BLaER1 treated with 17β-estradiol and CSF1 and Interleukin-3, amounts not matched to agents 10 nM and 100 nM (cell line): Measurements from ENCODE around the gene PPWD1.
A peak's percentile ranks its signal among the peaks of the same experiment; 100 is the strongest.
"Not testable (repeated sequence)": the region's sequence is repeated elsewhere in the genome, so short reads cannot be mapped to it uniquely, and the experiment has no call there.

Experiments
- H3K27ac ChIP-seq, 11 experiments: shearing (Covaris generic); formaldehyde crosslinking; 2 replicates each; pipeline ENCODE4 v1.8.1; 2022
- H3K27me3 ChIP-seq, 11 experiments: shearing (Covaris generic); formaldehyde crosslinking; 2 replicates each; pipeline ENCODE4 v1.8.1; 2022
- H3K36me3 ChIP-seq, 11 experiments: shearing (Covaris generic); formaldehyde crosslinking; 2 replicates each; pipeline ENCODE4 v1.8.1; 2022
- H3K4me1 ChIP-seq, 10 experiments: shearing (Covaris generic); formaldehyde crosslinking; 2 replicates each; pipeline ENCODE4 v1.8.1; 2022
- H3K4me2 ChIP-seq, 11 experiments: shearing (Covaris generic); formaldehyde crosslinking; 2 replicates each; pipeline ENCODE4 v1.8.1; 2022
- H3K4me3 ChIP-seq, 10 experiments: shearing (Covaris generic); formaldehyde crosslinking; 2 replicates each; pipeline ENCODE4 v1.8.1; 2022
- H3K9ac ChIP-seq, 11 experiments: shearing (Covaris generic); formaldehyde crosslinking; 2 replicates each; pipeline ENCODE4 v1.8.1; 2022
- H3K9me3 ChIP-seq, 11 experiments: shearing (Covaris generic); formaldehyde crosslinking; replicated peaks in 1 of 11; 2 replicates each; pipeline ENCODE4 v1.8.1; 2022
- H4K20me1 ChIP-seq, 11 experiments: shearing (Covaris generic); formaldehyde crosslinking; 2 replicates each; pipeline ENCODE4 v1.8.1; 2022
- Cebpa-rat ChIP-seq, 11 experiments: shearing (Covaris generic); IDR thresholded peaks; 2 replicates each; pipeline ENCODE4 v1.8.1; 2022

The PPWD1 gene

DNA sequence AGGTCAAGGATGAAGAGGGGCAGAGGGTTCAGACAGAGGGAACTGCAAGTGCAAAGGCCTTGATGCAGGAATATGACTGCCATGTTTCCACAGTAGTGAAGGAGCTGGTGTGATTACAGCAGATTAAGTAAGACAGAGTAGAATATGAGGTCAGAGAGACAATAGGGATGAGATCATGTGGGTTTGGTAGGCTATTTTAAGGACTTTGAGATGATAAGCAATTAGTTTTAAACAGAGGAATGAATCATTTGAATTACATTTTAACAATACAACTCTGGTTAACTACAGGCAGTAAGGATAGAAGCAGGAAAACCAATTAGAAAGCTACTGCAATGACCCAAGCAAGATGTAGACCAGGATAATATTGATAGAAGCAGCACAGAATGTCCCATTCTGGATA is 7.8 kb upstream of the PPWD1 start:
- peaks cover 0 to 15% (median 0%) of the 10 kb centered on the region in 11 experiments; a peak in 4 of 22 replicates for H4K20me1 ChIP-seq
- no peaks in the 10 kb centered on the region for H3K27me3 ChIP-seq
- no peak overlapping the region for H3K4me3 ChIP-seq
- H3K9ac ChIP-seq, result no peak overlapping the region
- no peak overlapping the region for H3K4me2 ChIP-seq
- no peaks in the 10 kb centered on the region for H3K9me3 ChIP-seq
- TF ChIP-seq Cebpa-rat (IDR thresholded peaks at IDR 0.05), result no peak
- peaks cover 0 to 7% (median 0%) of the 10 kb centered on the region in 10 experiments; a peak in 2 of 20 replicates for H3K4me1 ChIP-seq
- peaks cover 12 to 97% (median 77%) of the 10 kb centered on the region in 11 experiments; a peak in 21 of 22 replicates for H3K36me3 ChIP-seq
- H3K27ac ChIP-seq, result no peak overlapping the region

DNA sequence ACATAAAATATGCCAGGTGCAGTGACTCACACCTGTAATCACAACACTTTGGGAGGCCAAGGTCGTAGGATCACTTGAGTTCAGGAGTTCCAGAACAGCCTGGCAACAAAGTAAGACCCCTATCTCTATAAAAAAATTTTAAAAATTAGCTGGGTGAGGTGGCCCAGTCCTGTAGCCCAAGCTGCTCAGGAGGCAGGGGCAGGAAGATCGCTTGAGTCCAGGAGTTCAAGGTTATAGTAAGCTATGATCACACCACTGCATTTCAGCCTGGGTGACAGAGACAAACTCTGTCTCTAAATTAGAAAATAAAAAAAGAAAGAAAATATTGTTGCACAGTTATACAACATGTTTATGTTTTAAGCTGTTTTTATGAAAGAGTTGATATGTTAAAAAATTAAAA is 6.9 kb upstream of the PPWD1 start:
- Histone ChIP-seq H3K4me2 (no peak overlapping the region), H3K27me3 (no peaks in the 10 kb centered on the region), H4K20me1 (peaks cover 0 to 15% (median 0%) of the 10 kb centered on the region in 11 experiments; a peak in 4 of 22 replicates), H3K27ac (no peak overlapping the region), H3K9ac (no peak overlapping the region), H3K4me1 (peaks cover 1 to 10% (median 2%) of the 10 kb centered on the region in 10 experiments; a peak in 16 of 20 replicates), H3K36me3 (peaks cover 10 to 97% (median 68%) of the 10 kb centered on the region in 11 experiments; a peak in 20 of 22 replicates), H3K9me3 (no peaks in the 10 kb centered on the region), H3K4me3 (no peak overlapping the region)
- no peak for TF ChIP-seq Cebpa-rat (IDR thresholded peaks at IDR 0.05)

DNA sequence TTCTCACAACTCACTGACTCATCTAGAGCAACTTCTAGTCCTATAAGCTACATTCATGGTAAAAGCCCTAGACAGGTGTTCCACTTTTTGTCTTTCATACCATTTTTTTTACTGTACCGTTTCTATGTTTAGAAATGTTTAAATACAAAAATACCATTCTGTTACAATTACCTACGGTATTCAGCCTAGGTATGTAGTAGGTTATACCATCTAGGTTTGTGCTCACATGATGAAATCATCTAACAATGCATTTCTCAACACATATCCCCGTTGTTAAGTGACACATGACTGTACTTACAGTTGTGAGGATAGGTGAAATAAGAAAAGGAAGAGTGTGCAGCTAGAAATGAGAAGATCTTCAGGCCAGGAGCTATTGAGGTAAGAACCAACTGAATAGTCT is 6.4 kb upstream of the PPWD1 start:
- peaks cover 10 to 96% (median 63%) of the 10 kb centered on the region in 11 experiments; a peak in 20 of 22 replicates for H3K36me3 ChIP-seq
- no peak overlapping the region for H3K9ac ChIP-seq
- peaks cover 6 to 15% (median 7%) of the 10 kb centered on the region in 10 experiments for H3K4me1 ChIP-seq
- no peak overlapping the region for H3K4me3 ChIP-seq
- H3K9me3 ChIP-seq, result no peaks in the 10 kb centered on the region
- no peaks in the 10 kb centered on the region for H3K27me3 ChIP-seq
- H3K27ac ChIP-seq, result no peak overlapping the region
- H3K4me2 ChIP-seq, result no peak overlapping the region
- H4K20me1 ChIP-seq, result peaks cover 0 to 15% (median 0%) of the 10 kb centered on the region in 11 experiments; a peak in 4 of 22 replicates
- TF ChIP-seq Cebpa-rat (IDR thresholded peaks at IDR 0.05), result no peak

DNA sequence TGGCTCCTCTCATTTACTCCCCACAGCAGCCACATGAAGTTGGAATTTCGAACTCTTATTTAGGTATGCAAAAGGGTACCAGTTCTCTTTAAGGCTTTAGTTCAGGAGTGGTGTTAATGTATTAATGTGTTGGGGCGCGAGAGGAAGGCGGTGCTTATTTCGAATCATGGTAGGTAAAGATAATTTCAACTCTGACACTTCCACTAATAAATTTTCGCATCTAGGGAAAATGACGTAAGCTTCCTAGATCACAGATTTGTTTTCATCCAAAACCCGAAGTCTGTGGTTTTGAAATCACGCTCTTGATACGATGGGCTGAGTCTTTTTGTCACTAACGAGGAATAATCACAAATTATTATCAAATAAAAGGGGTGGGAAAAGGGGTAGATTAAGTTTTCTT is 681 bp downstream of the PPWD1 start:
- Histone ChIP-seq H3K4me1 (peaks cover 32 to 47% (median 38%) of the 10 kb centered on the region in 10 experiments), H4K20me1 (peaks cover 0 to 6% (median 0%) of the 10 kb centered on the region in 11 experiments; a peak in 1 of 22 replicates), H3K27ac (peak overlapping the region; percentile 73 to 92 (median 88)), H3K4me3 (peak overlapping the region; percentile 81 to 88 (median 83)), H3K4me2 (peak overlapping the region; percentile 70 to 93 (median 86)), H3K9me3 (no peaks in the 10 kb centered on the region), H3K9ac (peak overlapping the region; percentile 86 to 92 (median 90)), H3K36me3 (peaks cover 6 to 63% (median 12%) of the 10 kb centered on the region in 11 experiments; a peak in 16 of 22 replicates), H3K27me3 (no peaks in the 10 kb centered on the region)
- TF ChIP-seq Cebpa-rat (IDR thresholded peaks at IDR 0.05), result no peak

DNA sequence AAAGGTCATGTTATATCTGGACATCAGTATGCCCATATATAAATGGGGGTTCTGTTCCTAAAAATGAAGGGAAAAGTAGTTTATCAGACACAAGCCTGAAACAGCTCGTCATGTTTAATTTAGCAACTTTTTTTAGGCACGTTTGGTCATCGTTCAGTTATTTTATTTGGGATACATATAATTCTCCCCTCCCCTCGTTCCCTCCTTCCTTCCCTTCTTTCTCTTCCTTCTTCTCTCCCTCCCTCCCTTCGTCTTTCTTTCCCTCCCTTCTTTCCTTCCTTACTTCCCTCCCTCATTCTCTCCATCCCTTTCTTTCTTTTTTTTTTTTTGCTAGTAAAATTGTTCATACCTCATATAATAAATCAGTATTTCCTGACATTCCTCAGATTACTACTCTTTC is 3.4 kb downstream of the PPWD1 start:
- peaks cover 0 to 8% (median 0%) of the 10 kb centered on the region in 11 experiments; a peak in 3 of 22 replicates for H4K20me1 ChIP-seq
- H3K4me1 ChIP-seq, result peaks cover 27 to 37% (median 30%) of the 10 kb centered on the region in 10 experiments
- TF ChIP-seq Cebpa-rat (IDR thresholded peaks at IDR 0.05), result no peak
- peak overlapping the region in 3 of 11 experiments; percentile 4 to 32 (median 8); a peak in 4 of 22 replicates for H3K4me2 ChIP-seq
- no peak overlapping the region for H3K4me3 ChIP-seq
- H3K27me3 ChIP-seq, result no peaks in the 10 kb centered on the region
- peaks cover 13 to 62% (median 28%) of the 10 kb centered on the region in 11 experiments; a peak in 21 of 22 replicates for H3K36me3 ChIP-seq
- no peaks in the 10 kb centered on the region for H3K9me3 ChIP-seq
- no peak overlapping the region for H3K9ac ChIP-seq
- no peak overlapping the region for H3K27ac ChIP-seq

DNA sequence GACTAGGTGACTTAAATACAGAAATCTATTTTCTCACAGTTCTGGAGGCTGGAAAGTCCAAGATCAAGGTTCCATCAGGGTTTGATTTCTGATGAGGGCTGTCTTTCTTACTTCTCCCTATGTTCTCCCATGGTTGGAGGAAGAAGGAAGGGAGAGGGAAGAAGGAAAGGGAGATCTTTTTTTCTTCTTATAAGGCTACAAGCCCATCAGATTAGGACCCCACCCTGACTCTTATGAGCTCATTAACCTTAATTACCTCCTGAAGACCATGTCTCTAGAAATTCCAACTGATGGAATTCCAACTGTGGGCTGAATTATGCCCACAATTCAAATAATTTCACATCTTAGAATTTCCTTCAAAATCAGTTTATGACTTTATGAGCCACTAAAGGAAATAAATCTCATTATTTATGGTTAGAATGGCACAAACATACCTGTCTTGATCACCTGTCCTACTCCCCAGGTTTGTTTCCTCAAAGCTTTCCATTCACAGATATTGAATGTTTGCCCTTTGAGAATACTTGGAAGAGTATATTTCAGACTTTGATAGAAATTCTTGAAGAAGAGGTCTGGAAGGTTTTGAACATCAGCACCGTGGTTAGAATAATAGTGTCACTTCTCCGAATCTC is 7.6 kb downstream of the PPWD1 start:
- no peak overlapping the region for H3K9ac ChIP-seq
- TF ChIP-seq Cebpa-rat (IDR thresholded peaks at IDR 0.05), result no peak
- no peak overlapping the region for H3K4me2 ChIP-seq
- H3K36me3 ChIP-seq, result peaks cover 40 to 99% (median 60%) of the 10 kb centered on the region in 11 experiments
- no peak overlapping the region for H3K27ac ChIP-seq
- peaks cover 0 to 10% (median 5%) of the 10 kb centered on the region in 10 experiments; a peak in 9 of 20 replicates for H3K4me1 ChIP-seq
- no peaks in the 10 kb centered on the region for H3K9me3 ChIP-seq
- H4K20me1 ChIP-seq, result peaks cover 0 to 17% (median 0%) of the 10 kb centered on the region in 11 experiments; a peak in 5 of 22 replicates
- no peaks in the 10 kb centered on the region for H3K27me3 ChIP-seq
- no peak overlapping the region for H3K4me3 ChIP-seq

DNA sequence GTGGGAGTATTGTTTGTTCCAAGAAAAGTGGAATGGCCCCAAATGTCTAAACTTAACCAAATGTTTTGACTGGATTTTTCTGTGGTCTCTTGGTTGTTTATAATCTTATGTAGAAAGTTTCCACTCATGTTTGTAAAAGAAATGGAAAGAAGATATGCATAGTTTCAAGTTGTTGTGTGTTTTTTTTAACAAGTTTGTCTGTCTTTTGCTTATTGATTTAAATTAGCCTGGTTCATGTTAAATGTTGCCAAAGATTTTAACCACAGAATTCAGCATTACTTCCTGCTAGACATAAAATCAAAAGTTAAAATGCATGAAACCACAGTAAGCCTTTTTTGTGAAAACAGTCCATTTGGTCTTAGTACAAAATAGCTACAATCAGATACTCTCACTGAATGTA is 14.0 kb downstream of the PPWD1 start:
- no peaks in the 10 kb centered on the region for H3K27me3 ChIP-seq

DNA sequence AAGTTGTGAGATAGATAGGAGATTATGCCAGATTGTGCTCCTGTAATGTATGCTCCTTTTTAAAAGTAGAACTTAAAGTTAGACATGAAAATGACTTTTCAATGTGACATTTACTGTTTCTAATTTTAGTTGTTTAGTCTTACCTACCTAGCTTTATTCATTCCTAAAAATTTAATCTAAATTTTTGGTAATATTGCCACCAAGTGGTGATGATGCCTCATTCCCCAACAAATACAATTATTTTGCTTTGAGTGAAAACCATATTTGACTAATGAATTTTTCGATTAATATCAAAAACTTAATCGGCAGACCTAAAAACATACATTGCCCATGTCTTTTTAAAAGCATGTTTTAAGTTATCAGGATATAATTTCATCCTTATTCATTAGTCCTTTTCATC is 25.6 kb downstream of the PPWD1 start:
- no peaks in the 10 kb centered on the region for H3K9me3 ChIP-seq
- no peak overlapping the region for H3K4me2 ChIP-seq
- no peaks in the 10 kb centered on the region for H3K27me3 ChIP-seq
- no peak overlapping the region for H3K4me3 ChIP-seq
- H4K20me1 ChIP-seq, result peaks cover 0 to 9% (median 0%) of the 10 kb centered on the region in 11 experiments; a peak in 2 of 22 replicates
- TF ChIP-seq Cebpa-rat (IDR thresholded peaks at IDR 0.05), result no peak
- no peak overlapping the region for H3K27ac ChIP-seq
- H3K36me3 ChIP-seq, result peaks cover 71 to 100% (median 91%) of the 10 kb centered on the region in 11 experiments
- H3K9ac ChIP-seq, result no peak overlapping the region
- no peaks in the 10 kb centered on the region for H3K4me1 ChIP-seq

More for the DNA sequence above, 14.0 kb downstream of the PPWD1 start:
- Histone ChIP-seq H3K4me3 (no peak overlapping the region), H3K27ac (no peak overlapping the region), H3K36me3 (peaks cover 59 to 99% (median 83%) of the 10 kb centered on the region in 11 experiments), H3K9me3 (no peaks in the 10 kb centered on the region), H4K20me1 (peaks cover 0 to 20% (median 5%) of the 10 kb centered on the region in 11 experiments; a peak in 5 of 22 replicates), H3K4me1 (peaks cover 0 to 14% (median 5%) of the 10 kb centered on the region in 10 experiments; a peak in 9 of 20 replicates), H3K9ac (no peak overlapping the region), H3K4me2 (peak overlapping the region in 4 of 11 experiments; percentile 10 to 22 (median 17); a peak in 4 of 22 replicates)
- TF ChIP-seq Cebpa-rat (IDR thresholded peaks at IDR 0.05), result no peak

DNA sequence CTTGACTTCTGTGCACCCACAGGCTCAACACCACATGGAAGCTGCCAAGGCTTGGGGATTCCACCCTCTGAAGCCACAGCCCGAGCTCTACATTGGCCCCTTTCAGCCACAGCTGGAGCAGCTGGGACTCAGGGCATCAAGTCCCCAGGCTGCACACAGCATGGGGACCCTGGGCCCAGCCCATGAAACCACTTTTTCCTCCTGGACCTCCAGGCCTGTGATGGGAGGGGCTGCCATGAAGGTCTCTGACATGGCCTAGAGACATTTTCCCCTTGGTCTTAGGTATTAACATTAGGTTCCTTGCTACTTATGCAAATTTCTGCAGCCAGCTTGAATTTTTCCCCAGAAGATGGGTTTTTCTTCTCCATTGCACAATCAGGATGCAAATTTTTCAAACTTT is 38.7 kb downstream of the PPWD1 start:
- H3K4me3 ChIP-seq, result peak overlapping the region in 1 of 10 experiments; percentile 13; a peak in 1 of 20 replicates
- H4K20me1 ChIP-seq, H3K9ac ChIP-seq, H3K4me2 ChIP-seq, H3K27me3 ChIP-seq: not testable (repeated sequence)
- peaks cover 0 to 13% (median 0%) of the 10 kb centered on the region in 10 experiments; a peak in 1 of 20 replicates for H3K4me1 ChIP-seq
- H3K36me3 ChIP-seq, result peaks cover 86 to 100% (median 98%) of the 10 kb centered on the region in 11 experiments
- peaks cover 25 to 40% (median 31%) of the 10 kb centered on the region in 11 experiments for H3K9me3 ChIP-seq
- peak overlapping the region in 2 of 11 experiments; percentile 42 to 49; a peak in 3 of 22 replicates for H3K27ac ChIP-seq
